Measurements from ENCODE around the gene ZNF274. TPM values are rescaled to one million over a fixed set of nuclear protein-coding genes. Genes with fewer than 3 reads are reported as not detected.

The ZNF274 gene
- total RNA-seq, 1 experiment from 2014 or later = 28.7 TPM

DNA sequence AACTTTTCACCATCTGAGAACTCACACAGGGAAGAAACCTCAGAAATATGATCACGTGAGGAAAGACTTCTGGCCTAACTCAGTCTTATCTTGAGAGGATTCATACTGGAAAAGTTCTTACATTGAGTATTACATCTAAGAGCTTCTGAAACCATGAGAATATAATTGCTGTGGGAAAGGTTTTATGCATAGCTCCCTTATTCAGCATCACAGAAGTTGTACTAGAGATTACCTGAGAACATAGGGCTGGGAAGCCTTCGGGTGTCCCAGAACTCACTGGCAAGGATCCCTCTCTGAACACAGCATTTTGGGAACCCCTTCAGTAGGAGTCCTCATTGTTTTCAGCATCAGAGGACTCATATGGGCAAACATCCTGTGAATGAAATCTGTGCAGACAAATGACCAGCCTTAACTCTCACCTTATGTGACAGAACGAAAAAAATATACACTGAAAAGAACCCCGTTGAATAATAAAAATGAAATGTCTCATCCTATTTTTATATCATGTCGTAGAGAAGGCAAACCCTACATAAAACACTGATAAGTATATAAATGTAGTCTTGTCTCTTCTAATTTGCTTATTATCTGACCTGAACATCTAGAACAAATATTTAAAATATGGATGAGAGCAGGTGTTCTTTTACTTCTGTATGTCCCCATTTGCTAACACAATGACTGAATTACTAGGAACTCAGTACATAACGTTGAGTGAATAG is 14.2 kb downstream of the ZNF274 start:
- H2BK15ac ChIP-seq (ENCODE audit: low read depth, low read length) = no peak overlapping the region
- H3K27me3 ChIP-seq (ENCODE audit: insufficient read depth, low read length) = no peaks in the 10 kb centered on the region
- no peaks in the 10 kb centered on the region for H3K79me1 ChIP-seq (ENCODE audit: insufficient read depth, low read depth, low read length, poor library complexity, severe bottlenecking)
- H4K20me1 ChIP-seq (ENCODE audit: control insufficient read depth, insufficient read depth, insufficient read length) = no peaks in the 10 kb centered on the region
- no peaks in the 10 kb centered on the region for H3K4me1 ChIP-seq (ENCODE audit: insufficient read depth, low read length)
- Mint-ChIP-seq H3K27me3 (ENCODE audit: low read depth) (peaks cover 1% of the 10 kb centered on the region; the same call in 1 of the 2 replicates), H3K9me3 (peaks cover 92 to 99% of the 10 kb centered on the region in 2 experiments), H3K4me1 (no peaks in the 10 kb centered on the region), H3K36me3 (ENCODE audit: insufficient read depth in 1 of 3, low read depth in 3 of 3) (peaks cover 92 to 100% (median 95%) of the 10 kb centered on the region in 3 experiments), H3K27ac (no peak overlapping the region), H3K4me3 (no peak overlapping the region)
- H2AFZ ChIP-seq (ENCODE audit: low read length) = no peak overlapping the region
- H2BK5ac ChIP-seq (ENCODE audit: insufficient read length, low read length) = no peak overlapping the region
- H3K4me2 ChIP-seq (ENCODE audit: insufficient read depth, insufficient read length, low read length) = no peak overlapping the region
- no CpG with 5 or more reads among the region's 6 CpGs for WGBS (ENCODE audit: extremely low coverage, insufficient read length, low lambda C conversion rate)
- H3K4ac ChIP-seq (ENCODE audit: low read depth, low read length) = no peak overlapping the region
- no peak for DNase-seq
- H2BK12ac ChIP-seq (ENCODE audit: insufficient read length, low read depth, low read length) = no peak overlapping the region
- no peak overlapping the region for H2BK120ac ChIP-seq (ENCODE audit: low read depth, low read length, poor library complexity, severe bottlenecking)
- H3K27ac ChIP-seq (ENCODE audit: insufficient read length, low read depth, low read length) = no peak overlapping the region
- H3K56ac ChIP-seq (ENCODE audit: insufficient read length, low read depth, low read length) = no peak overlapping the region
- H4K8ac ChIP-seq (replicated peaks; ENCODE audit: insufficient read length, low read depth, low read length) = no peak overlapping the region
- no peak overlapping the region for H3K23ac ChIP-seq (ENCODE audit: insufficient read length, low read depth, low read length)
- no peak overlapping the region for H3K14ac ChIP-seq (ENCODE audit: insufficient read depth, low read length)
- no peak overlapping the region for H2AK5ac ChIP-seq (ENCODE audit: insufficient read length, low read length)
- TF ChIP-seq, protein P1, sequence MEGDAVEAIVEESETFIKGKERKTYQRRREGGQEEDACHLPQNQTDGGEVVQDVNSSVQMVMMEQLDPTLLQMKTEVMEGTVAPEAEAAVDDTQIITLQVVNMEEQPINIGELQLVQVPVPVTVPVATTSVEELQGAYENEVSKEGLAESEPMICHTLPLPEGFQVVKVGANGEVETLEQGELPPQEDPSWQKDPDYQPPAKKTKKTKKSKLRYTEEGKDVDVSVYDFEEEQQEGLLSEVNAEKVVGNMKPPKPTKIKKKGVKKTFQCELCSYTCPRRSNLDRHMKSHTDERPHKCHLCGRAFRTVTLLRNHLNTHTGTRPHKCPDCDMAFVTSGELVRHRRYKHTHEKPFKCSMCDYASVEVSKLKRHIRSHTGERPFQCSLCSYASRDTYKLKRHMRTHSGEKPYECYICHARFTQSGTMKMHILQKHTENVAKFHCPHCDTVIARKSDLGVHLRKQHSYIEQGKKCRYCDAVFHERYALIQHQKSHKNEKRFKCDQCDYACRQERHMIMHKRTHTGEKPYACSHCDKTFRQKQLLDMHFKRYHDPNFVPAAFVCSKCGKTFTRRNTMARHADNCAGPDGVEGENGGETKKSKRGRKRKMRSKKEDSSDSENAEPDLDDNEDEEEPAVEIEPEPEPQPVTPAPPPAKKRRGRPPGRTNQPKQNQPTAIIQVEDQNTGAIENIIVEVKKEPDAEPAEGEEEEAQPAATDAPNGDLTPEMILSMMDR (conservative IDR thresholded peaks at IDR 0.05) = no peak
- H3K9me3 ChIP-seq (ENCODE audit: control insufficient read depth, low read depth, low read length) = peaks cover 98% of the 10 kb centered on the region
- no peak overlapping the region for H3K18ac ChIP-seq (ENCODE audit: insufficient read length, low read depth, low read length)
- H4K91ac ChIP-seq (ENCODE audit: insufficient read length, low read depth, low read length) = no peak overlapping the region
- no peak overlapping the region for H4K5ac ChIP-seq (ENCODE audit: insufficient read length, low read depth, low read length)
- H3K23me2 ChIP-seq (ENCODE audit: insufficient read length, low read depth, low read length, poor library complexity, severe bottlenecking) = no peaks in the 10 kb centered on the region
- no peak overlapping the region for H3K9ac ChIP-seq (ENCODE audit: extremely low read depth, insufficient read length, low read length)
- H3T11ph ChIP-seq (ENCODE audit: low read length) = no peak overlapping the region
- no peaks in the 10 kb centered on the region for H3K79me2 ChIP-seq (ENCODE audit: insufficient read depth, low read length)
- no peak overlapping the region for H2BK20ac ChIP-seq (ENCODE audit: low read depth, low read length, poor library complexity, severe bottlenecking)
